ENCODE data around the gene MYO1H.
"Not testable (repeated sequence)": the region's sequence is repeated elsewhere in the genome, so short reads cannot be mapped to it uniquely, and the experiment has no call there.

Gene MYO1H

GRCh38 chr12:109422251-109422650 is 74.6 kb downstream of the MYO1H start:
- no peak for DNase-seq

- no peak for DNase-seq
Measured at GRCh38 chr12:109423392-109423791, 75.7 kb downstream of the MYO1H start.

- DNase-seq: peak; percentile 72
Measured at GRCh38 chr12:109428037-109428629, 80.4 kb downstream of the MYO1H start.

- DNase-seq: not testable (repeated sequence)
Measured at GRCh38 chr12:109428804-109429203, 81.1 kb downstream of the MYO1H start.

GRCh38 chr12:109430244-109430643 is 82.5 kb downstream of the MYO1H start:
- no peak for DNase-seq

GRCh38 chr12:109432431-109432830 is 84.7 kb downstream of the MYO1H start:
- DNase-seq: no peak

GRCh38 chr12:109432842-109433304 is 85.2 kb downstream of the MYO1H start:
- DNase-seq: peak; percentile 51

GRCh38 chr12:109433618-109434017 is 85.9 kb downstream of the MYO1H start:
- no peak for DNase-seq

- DNase-seq: no peak
Measured at GRCh38 chr12:109434582-109434981, 86.9 kb downstream of the MYO1H start.

GRCh38 chr12:109435428-109436187 is 87.9 kb downstream of the MYO1H start:
- no peak for DNase-seq

- no peak for DNase-seq
Measured at GRCh38 chr12:109436188-109436560, 88.5 kb downstream of the MYO1H start.

GRCh38 chr12:109439181-109439580 is 91.5 kb downstream of the MYO1H start:
- no peak for DNase-seq

GRCh38 chr12:109439951-109440350 is 92.3 kb downstream of the MYO1H start:
- not testable (repeated sequence) for DNase-seq

GRCh38 chr12:109440851-109441490 is 93.3 kb downstream of the MYO1H start:
- DNase-seq: peak; percentile 91

GRCh38 chr12:109443794-109444193 is 96.1 kb downstream of the MYO1H start:
- no peak for DNase-seq

- DNase-seq: no peak
Measured at GRCh38 chr12:109444259-109444658, 96.6 kb downstream of the MYO1H start.

- DNase-seq: no peak
Measured at GRCh38 chr12:109445191-109445609, 97.5 kb downstream of the MYO1H start.

- no peak for DNase-seq
Measured at GRCh38 chr12:109446869-109447268, 99.2 kb downstream of the MYO1H start.

- no peak for DNase-seq
Measured at GRCh38 chr12:109447482-109447881, 99.8 kb downstream of the MYO1H start.

GRCh38 chr12:109448272-109448671 is 100.6 kb downstream of the MYO1H start:
- DNase-seq: no peak

GRCh38 chr12:109448707-109449390 is 101.1 kb downstream of the MYO1H start:
- no peak for DNase-seq

GRCh38 chr12:109449845-109450532 is 102.3 kb downstream of the MYO1H start:
- DNase-seq: no peak

- DNase-seq: no peak
Measured at GRCh38 chr12:109450980-109451379, 103.3 kb downstream of the MYO1H start.

Data from NCI-H2227 treated with DMSO at 0.1 percent for 48 hours (cell line).